HUES48 (cell line): ENCODE results near the gene AFF4.

ENCODE experiments used
- H3K27ac ChIP-seq: one replicate; pipeline ENCODE4 v1.7.0; 2013; ENCODE audit warnings: low read depth, low read length, inconsistent platforms
- H3K27me3 ChIP-seq: 2 replicates; pipeline ENCODE4 v1.6.1; 2013; ENCODE audit warnings: mild to moderate bottlenecking, low read length; ENCODE audit not compliant: control insufficient read depth, insufficient read depth
- H3K36me3 ChIP-seq: 2 replicates; pipeline ENCODE4 v1.6.1; 2013; ENCODE audit warnings: low read length; ENCODE audit not compliant: control insufficient read depth, insufficient read depth
- H3K4me1 ChIP-seq: 2 replicates; pipeline ENCODE4 v1.6.1; 2013; ENCODE audit warnings: mild to moderate bottlenecking, low read length; ENCODE audit not compliant: control insufficient read depth, insufficient read depth
- H3K4me3 ChIP-seq: 2 replicates; pipeline ENCODE4 v1.5.1; 2013; ENCODE audit warnings: mild to moderate bottlenecking, low read depth, low read length
- H3K9ac ChIP-seq: 2 replicates; pipeline ENCODE4 v1.6.1; 2013; ENCODE audit warnings: mild to moderate bottlenecking, low read depth, low read length, moderate library complexity
- H3K9me3 ChIP-seq: 2 replicates; pipeline ENCODE4 v1.6.1; 2013; ENCODE audit warnings: low read length; ENCODE audit not compliant: control insufficient read depth, insufficient read depth

Gene AFF4

DNA sequence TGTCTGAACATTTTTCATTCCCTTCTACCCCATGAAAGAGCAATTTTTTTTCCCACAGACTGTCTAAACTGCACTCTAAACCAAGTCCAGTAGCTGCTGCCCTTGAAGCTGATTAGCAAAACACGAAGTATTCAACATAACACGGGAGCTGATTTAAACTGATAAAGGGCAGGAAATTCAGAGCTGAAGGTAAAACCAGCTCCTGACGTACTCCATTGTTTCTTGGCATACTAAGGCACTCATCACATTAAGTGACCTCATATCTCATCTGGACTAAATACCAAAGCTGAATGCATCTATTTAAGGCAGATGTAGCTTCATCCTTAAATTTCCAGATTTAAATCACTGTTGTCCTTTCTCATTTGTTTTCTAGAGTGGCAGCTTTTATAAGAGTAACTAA, 109.1 kb downstream of the AFF4 start:
- Histone ChIP-seq H3K9ac (no peak overlapping the region), H3K4me3 (no peak overlapping the region), H3K36me3 (no peaks in the 10 kb centered on the region), H3K27ac (no peak overlapping the region), H3K4me1 (peaks cover 11% of the 10 kb centered on the region), H3K27me3 (no peaks in the 10 kb centered on the region), H3K9me3 (no peaks in the 10 kb centered on the region)

DNA sequence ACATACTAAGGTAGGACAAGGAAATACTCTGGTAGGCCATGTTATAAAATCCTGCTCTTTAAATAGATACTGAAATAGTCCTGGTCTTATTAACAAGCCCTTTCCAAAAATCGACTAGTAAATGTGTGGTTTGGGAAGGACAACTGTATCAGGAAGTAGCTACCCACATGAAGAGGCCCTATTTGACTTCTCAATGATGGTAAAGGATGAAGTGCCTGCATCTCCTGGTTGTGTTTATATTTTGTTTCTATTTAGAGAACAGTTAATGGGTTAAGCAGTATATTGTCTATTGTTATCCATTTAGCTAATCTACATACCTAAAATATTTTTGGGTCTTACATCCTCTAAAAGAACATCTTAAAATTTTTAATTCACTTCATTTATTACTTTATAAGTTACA, 109.6 kb downstream of the AFF4 start:
- Histone ChIP-seq H3K9ac (no peak overlapping the region), H3K36me3 (no peaks in the 10 kb centered on the region), H3K27ac (no peak overlapping the region), H3K4me3 (no peak overlapping the region), H3K27me3 (no peaks in the 10 kb centered on the region), H3K9me3 (no peaks in the 10 kb centered on the region), H3K4me1 (peaks cover 11% of the 10 kb centered on the region)

DNA sequence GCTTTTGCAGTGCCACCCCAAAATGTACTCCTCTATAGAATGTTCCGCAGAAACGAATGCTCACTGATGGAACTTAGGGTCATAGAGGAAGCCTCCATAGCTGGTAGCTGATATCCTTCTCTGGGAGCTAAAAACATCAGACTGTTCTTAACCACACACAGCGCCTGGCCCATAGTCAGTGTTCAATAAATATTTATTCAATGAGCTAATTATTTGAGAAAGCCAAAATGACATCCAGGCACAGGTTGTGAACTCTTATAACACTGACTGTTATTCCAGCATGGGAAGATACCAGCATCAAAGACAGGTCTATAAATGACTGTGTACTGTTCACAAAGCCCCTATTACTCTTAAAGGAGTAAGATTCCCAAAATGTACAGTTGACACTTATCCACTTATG, 110.1 kb downstream of the AFF4 start:
- H3K27ac ChIP-seq: no peak overlapping the region

DNA sequence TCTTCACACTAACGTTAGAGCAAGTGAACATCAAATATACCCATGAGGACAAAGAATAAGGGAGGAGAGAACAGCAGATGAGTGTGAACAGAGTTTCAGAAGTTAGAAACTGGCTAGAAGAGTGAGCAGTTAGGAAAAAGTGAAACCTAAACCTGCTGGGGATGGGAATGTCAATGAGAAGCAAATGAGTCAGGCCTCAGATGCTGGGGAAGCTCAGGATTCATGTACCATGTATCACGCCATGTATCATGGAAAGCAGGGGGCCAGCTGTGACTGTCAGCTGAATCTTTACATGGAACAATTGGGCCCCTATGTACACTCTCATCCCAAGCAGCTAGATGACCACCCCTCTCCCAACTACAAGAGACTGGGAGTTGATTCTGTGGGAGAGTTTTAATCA, 113.4 kb downstream of the AFF4 start:
- H3K9me3 ChIP-seq: no peaks in the 10 kb centered on the region
- no peak overlapping the region for H3K27ac ChIP-seq
- H3K4me3 ChIP-seq: no peak overlapping the region
- H3K27me3 ChIP-seq: no peaks in the 10 kb centered on the region
- no peaks in the 10 kb centered on the region for H3K36me3 ChIP-seq
- no peak overlapping the region for H3K9ac ChIP-seq
- H3K4me1 ChIP-seq: peaks cover 11% of the 10 kb centered on the region

More for the DNA sequence above, 110.1 kb downstream of the AFF4 start:
- no peaks in the 10 kb centered on the region for H3K27me3 ChIP-seq
- H3K9me3 ChIP-seq: no peaks in the 10 kb centered on the region
- H3K36me3 ChIP-seq: no peaks in the 10 kb centered on the region
- H3K4me1 ChIP-seq: peaks cover 11% of the 10 kb centered on the region
- H3K9ac ChIP-seq: no peak overlapping the region
- H3K4me3 ChIP-seq: no peak overlapping the region

DNA sequence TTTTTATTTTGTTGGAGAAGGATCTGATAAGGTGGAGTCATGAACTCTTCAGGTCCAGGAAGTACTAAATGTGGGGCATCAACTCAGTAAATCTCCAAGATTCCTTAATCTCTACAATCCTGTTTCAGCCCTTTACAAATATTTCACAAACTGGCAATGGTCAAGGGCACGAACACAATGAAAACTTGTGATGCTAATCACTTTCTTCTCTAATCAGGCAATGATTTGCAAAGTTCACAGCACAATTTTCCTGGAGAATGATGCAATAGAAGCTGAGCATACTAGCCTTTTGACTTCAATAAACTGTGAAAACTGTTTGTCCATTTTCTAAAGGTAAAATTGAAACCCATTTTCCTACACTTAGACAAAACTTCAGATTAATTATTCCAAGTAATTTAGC, 114.1 kb downstream of the AFF4 start:
- Histone ChIP-seq H3K4me3 (no peak overlapping the region), H3K27me3 (no peaks in the 10 kb centered on the region), H3K9me3 (no peaks in the 10 kb centered on the region), H3K4me1 (peaks cover 8% of the 10 kb centered on the region), H3K9ac (no peak overlapping the region), H3K36me3 (no peaks in the 10 kb centered on the region), H3K27ac (no peak overlapping the region)

DNA sequence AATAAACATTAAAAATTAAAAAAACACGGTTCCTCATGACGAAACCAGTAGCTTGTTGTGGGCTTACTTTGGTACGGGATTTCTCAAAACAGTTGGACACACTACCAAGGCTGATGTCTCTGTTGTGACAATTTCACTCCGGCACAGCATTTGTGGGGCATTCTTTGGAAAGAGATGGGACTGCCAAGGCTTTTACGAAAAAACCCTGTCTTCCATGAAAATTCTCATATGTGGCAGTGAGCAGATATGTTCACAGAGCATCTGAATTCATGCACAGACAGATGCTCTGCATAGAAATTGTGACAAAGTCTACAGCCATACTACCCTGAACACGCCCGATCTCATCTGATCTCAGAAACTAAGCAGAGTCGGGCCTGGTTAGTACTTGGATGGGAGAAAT, 115.2 kb downstream of the AFF4 start:
- Histone ChIP-seq H3K4me1 (no peaks in the 10 kb centered on the region), H3K27ac (no peak overlapping the region), H3K9ac (no peak overlapping the region), H3K36me3 (no peaks in the 10 kb centered on the region), H3K27me3 (no peaks in the 10 kb centered on the region), H3K9me3 (no peaks in the 10 kb centered on the region), H3K4me3 (no peak overlapping the region)

DNA sequence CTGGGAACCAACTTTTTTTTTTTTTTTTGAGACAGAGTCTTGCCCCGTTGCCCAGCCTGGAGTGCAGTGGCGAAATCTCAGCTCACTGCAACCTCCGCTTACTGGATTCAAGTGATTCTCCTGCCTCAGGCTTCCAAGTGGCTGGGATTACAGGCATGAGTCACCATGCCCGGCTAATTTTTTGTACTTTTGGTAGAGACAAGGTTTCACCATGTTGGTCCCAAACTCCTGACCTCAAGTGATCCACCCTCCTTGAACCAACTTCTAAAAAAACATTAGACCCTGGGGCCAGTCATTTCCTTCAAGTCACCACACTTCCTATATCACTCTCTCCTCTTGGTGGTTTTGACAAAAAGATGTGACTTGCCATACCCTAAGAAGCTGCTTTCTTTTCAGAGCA, 122.1 kb downstream of the AFF4 start:
- Histone ChIP-seq H3K36me3 (no peaks in the 10 kb centered on the region), H3K27me3 (no peaks in the 10 kb centered on the region), H3K4me1 (no peaks in the 10 kb centered on the region), H3K27ac (no peak overlapping the region), H3K9me3 (no peaks in the 10 kb centered on the region), H3K9ac (no peak overlapping the region), H3K4me3 (no peak overlapping the region)

DNA sequence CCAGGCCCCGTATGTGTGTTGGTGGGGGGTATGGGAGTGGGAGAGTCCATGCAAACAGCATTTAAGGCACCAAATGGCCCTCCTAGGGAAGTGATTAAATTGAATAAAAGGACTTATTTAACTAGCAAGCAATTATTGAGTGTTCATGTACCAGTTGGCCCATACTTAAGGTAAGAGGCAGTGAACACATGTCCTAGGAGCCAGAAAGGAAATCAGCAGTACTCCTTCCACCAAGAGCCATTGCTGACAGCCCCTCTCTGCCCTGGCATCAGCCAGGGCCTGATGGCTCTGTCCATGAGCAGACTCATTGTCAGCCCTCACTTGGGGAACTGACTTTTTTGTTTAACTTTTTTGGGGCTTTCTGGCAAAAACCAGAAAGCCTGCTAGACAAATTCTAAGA, 122.5 kb downstream of the AFF4 start:
- no peaks in the 10 kb centered on the region for H3K9me3 ChIP-seq
- H3K27ac ChIP-seq: no peak overlapping the region
- no peaks in the 10 kb centered on the region for H3K36me3 ChIP-seq
- H3K4me1 ChIP-seq: no peaks in the 10 kb centered on the region
- H3K27me3 ChIP-seq: no peaks in the 10 kb centered on the region
- H3K9ac ChIP-seq: no peak overlapping the region
- no peak overlapping the region for H3K4me3 ChIP-seq

DNA sequence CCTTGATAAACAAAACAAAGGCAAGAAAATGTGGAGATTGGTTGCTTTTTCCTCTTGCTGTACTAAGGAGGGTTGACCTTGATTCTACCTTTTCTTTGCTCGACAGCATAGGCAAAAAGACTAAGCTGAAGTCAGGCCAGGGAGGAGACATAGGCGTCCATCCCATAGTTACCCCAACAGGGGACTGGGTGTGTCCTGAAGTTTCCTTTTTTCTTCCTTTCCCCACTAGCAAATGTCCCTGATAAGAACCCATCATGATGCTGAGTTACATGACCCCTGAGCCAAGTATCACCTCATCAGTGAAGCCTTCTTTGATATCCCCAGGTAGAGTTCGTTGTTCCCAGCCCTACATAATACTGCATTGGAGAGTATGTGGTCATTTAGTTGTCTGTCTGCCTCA, 123.1 kb downstream of the AFF4 start:
- Histone ChIP-seq H3K9ac (no peak overlapping the region), H3K27ac (no peak overlapping the region), H3K36me3 (no peaks in the 10 kb centered on the region), H3K27me3 (no peaks in the 10 kb centered on the region), H3K4me3 (no peak overlapping the region), H3K4me1 (no peaks in the 10 kb centered on the region), H3K9me3 (no peaks in the 10 kb centered on the region)

DNA sequence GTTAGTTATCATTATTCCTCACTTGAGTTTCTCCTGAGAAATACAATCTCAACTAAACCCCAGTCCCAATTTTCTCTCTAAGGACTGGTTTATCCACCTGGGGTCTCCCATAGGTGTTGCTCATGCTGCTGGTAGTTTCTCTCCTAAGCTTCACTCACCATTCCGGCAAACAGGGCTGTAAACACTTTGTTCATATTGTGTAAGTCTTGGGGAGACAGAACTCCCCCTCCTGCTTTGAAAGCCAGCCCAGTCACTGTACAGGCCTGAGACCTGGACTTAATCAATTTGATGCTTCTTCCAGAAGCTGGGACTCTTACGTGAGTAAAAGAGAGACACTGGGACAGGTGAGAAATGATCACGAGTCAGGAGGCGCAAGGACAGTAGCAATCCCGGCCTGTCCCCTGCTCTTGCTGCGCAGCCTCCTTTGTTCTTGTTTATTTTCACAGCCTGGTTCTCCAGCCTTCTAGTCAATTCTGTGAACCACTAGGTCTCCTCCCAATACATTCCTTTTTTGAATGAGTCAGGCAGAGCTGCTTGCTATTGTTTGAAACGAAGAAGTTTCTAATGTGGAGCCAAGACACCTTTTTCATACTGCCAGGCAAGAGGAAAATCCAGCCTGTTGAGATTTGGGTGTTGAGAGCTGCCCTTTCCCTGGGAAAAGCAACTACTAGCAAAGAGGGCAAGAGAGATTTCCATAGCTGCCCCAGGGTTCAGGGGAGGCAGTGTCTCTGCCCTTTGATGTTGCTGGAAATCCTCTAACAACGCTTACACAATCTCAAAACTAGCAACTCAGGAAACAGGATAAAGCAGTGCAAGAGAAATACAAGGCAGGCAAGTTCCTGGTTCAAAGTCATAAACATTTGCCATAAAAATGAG, 123.8 kb downstream of the AFF4 start:
- no peak overlapping the region for H3K27ac ChIP-seq
- H3K9me3 ChIP-seq: no peaks in the 10 kb centered on the region
- no peak overlapping the region for H3K9ac ChIP-seq
- H3K4me3 ChIP-seq: no peak overlapping the region
- H3K36me3 ChIP-seq: no peaks in the 10 kb centered on the region
- H3K27me3 ChIP-seq: no peaks in the 10 kb centered on the region
- H3K4me1 ChIP-seq: no peaks in the 10 kb centered on the region

DNA sequence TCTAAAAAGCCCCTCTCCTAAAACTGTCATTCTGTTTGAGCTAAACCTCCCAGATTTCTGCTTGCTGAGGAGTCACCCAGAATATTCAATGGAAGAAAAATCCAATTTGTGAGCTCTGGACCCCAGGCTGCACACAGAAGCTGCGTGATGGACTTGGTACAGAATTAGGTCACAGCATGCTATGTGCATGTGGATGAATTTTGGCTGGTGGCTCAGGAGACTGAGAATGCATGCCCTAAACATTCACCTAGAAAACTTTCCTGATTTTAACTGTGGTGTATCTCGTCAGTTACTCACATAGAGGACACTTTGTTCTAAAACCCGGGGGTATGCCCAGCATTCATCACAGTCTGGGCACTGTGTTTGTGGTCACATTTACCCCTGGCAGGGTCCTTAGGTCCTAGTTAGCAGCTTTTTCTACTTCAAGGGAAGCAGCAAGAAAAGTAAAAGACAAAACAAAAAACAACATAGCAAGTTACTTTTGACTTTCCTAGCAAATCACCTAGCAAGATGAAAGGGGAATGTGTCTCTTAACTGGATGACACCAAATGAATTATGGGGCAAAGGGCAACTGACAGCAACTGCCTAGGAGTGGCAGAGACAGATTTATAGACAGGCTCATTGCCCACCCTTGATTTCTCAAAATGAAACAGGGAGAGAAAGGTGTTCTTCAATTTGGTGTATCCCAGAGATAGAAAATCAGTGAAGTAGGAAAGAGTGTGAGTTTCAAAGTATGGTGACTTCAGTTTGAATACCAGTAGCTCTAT, 124.7 kb downstream of the AFF4 start:
- no peak overlapping the region for H3K27ac ChIP-seq
- no peak overlapping the region for H3K4me3 ChIP-seq
- no peaks in the 10 kb centered on the region for H3K9me3 ChIP-seq
- no peaks in the 10 kb centered on the region for H3K36me3 ChIP-seq
- no peaks in the 10 kb centered on the region for H3K27me3 ChIP-seq
- no peak overlapping the region for H3K9ac ChIP-seq
- H3K4me1 ChIP-seq: no peaks in the 10 kb centered on the region
